DMS 273 treated with DMSO at 0.1 percent for 48 hours (cell line): ENCODE measurements around the gene TP53BP2.

ENCODE experiments used
- DNase-seq: peaks from one replicate; lab custom pipeline; 2025; lab: John Stamatoyannopoulos, UW

The TP53BP2 gene

GRCh38 chr1:223792046-223792445 is 53.7 kb downstream of the TP53BP2 start:
- DNase-seq = no peak

GRCh38 chr1:223788746-223789415 is 56.9 kb downstream of the TP53BP2 start:
- no peak for DNase-seq

DNA sequence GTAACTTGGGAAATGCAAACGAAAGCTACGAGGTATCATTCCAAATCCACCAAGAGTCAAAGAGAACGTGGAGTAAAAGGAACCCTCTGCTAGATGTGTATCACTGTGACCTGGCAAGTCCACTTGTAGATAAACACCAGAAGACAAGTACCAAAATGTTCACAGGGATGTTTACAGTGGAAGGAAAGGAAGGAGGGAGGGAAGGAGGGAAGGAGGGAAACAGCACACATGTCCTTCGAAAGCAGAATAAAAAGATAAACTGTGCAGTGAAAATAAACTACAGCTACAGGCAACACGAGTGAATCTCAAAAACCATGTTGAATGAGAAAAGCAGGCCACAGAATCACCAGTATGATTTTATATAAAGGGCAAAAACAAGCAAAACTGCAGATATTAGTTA is 59.9 kb downstream of the TP53BP2 start:
- DNase-seq = no peak

DNA sequence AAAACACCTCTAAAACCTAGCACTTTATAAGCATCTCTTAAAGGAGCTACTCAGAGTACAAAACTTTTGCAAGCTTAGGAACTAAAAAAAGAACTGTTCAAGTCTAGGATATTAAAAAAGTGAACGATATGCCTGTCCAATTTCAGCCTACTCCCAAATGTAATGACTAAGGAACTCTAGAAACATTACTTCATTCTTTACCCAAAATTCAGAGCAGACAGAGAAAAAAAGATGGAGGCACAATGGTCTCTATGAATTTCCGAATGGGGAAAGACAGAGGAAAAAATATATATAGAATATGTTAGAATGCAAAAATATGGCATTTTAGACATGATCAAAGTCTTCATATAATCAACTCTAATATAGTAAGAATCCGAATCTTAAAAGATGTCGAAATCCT is 61.2 kb downstream of the TP53BP2 start:
- DNase-seq = no peak

GRCh38 chr1:223783676-223784075 is 62.1 kb downstream of the TP53BP2 start:
- DNase-seq = no peak

DNA sequence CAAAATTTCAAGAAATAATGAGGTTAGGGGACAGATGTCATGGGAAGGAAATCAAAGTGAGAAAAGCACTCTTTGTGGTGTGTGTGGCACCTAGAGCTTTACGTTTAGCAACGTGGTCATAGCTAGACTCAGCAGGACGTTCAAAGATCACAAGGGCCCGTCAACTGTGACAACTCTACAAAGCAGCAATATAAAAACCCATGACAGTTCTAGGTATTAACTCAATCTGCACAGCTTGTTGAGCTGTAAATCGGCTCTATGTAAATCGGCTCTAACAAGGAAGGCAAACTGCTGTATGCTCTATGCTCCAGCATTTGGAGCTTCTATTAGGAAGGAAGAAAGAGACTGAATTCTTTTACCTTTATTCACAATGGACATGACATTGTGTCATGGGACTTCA is 64.8 kb downstream of the TP53BP2 start:
- no peak for DNase-seq

- no peak for DNase-seq
These were observed 65.4 kb downstream of the TP53BP2 start for GRCh38 chr1:223780318-223780717.

DNA sequence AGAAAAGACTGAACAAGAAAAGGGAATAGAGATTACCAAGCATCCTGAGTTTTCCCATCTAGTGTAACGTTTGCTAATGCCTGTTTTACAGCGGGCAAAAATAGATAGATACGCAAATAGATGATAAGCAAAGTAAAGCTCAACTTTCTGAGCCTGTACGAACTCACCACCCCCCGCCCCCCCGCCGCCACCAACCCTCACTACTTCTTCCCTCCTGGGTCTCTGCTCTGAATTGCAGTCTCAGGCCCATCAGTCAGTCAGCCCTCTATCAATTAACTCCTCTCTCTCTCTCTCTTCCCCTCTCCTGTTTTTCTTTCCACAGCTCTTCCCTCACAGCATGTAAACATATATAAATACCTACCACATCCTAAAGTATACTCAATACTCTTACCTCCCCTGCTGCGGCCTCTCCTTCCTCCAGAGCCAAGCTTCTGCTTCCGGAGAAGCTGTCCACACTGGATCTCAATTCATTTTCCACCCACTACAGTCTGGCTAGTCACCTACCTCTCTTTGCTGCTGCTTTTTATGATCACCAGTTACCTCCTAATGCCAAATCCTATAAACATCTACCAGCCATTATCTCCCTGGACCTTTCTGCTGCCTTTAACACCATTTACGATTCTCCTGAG is 68.8 kb downstream of the TP53BP2 start:
- DNase-seq = no peak

- DNase-seq = no peak
These were observed 69.5 kb downstream of the TP53BP2 start for GRCh38 chr1:223776075-223776814.

GRCh38 chr1:223775711-223776074 is 70.1 kb downstream of the TP53BP2 start:
- DNase-seq = no peak

DNA sequence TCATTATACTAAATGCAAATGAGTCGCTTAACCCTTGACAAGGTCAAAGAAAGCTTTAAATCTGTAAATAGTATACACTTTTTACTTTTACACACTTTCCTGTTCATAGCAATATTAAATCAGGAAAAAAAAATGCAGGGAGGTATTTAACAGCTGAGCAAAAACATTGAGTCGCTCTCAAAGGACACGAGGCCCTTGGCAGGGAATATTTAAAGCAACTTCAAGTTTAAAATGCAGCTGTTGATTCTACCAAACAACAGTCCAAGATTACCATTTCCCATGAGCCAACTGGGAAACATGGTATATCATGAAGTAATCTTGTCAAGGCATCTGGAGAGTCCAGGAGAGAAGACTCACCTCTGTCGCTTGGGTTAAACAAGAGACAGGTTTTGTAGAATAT is 70.7 kb downstream of the TP53BP2 start:
- DNase-seq = no peak

DNA sequence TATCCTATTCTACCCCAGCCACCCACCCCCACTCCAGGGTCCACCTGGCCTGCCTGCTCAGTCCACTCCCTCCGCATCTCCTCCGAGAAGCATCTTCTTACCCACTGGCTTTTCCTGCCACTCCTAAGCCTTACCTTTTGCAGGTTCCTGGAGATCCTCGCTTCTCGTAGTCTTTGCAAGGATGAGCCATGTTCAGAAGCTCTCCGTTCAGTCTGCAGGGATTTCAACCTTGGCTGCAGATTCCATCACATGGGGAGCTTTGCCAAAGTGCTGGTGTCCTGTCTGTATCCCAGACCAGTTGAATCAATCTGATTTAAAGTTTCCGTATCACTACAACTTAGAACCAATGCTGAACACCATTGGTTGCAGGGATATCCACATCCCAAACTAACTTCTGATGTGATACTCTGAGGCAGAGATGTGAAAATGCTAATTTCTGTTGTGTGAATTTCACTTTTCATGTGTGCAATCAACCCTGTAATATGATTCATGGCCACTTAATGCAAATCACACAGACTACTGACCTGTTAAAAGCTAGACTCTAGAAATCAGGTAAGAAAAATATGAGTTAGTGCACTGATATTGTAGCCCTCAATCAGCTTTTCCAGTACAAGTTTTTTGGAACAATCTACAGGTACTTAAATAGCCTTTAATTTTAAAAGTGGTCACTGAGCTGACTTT is 71.5 kb downstream of the TP53BP2 start:
- DNase-seq = no peak

DNA sequence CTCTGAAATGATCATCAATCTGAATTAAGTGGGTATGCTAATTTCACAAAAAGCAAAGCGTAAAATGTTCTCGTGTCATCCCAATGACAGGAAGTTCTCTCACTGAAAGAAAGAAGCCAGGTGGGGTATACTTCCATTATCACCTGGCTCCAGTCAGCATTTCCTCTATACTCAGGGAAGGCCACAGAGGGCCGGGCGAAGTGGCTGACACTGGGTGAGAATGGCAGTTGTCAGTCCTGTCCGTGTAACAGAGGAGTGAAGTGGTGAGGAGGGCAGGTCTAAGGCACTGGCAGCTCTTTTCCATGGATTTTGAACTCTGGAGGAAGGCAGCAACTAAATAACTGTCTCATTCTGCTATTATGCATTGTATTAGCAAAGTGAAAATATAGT is 73.0 kb downstream of the TP53BP2 start:
- no peak for DNase-seq

GRCh38 chr1:223771814-223772770 is 73.7 kb downstream of the TP53BP2 start:
- DNase-seq = no peak

DNA sequence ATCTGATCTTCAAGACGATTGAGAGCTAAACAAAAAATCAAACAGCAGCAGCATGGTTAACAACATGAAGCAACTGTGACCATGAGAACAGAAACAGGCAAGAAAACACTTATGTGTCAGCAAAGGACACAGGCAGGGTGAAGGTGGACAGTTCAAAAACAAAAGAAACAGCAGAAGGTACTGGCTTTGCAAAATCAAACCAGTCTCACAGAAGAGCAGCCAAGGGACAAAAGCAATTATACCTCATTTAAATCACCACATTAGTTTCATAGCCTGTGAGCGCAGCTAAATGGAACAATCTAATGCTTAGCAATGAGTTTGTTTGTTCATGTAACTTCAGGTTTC is 74.3 kb downstream of the TP53BP2 start:
- no peak for DNase-seq

DNA sequence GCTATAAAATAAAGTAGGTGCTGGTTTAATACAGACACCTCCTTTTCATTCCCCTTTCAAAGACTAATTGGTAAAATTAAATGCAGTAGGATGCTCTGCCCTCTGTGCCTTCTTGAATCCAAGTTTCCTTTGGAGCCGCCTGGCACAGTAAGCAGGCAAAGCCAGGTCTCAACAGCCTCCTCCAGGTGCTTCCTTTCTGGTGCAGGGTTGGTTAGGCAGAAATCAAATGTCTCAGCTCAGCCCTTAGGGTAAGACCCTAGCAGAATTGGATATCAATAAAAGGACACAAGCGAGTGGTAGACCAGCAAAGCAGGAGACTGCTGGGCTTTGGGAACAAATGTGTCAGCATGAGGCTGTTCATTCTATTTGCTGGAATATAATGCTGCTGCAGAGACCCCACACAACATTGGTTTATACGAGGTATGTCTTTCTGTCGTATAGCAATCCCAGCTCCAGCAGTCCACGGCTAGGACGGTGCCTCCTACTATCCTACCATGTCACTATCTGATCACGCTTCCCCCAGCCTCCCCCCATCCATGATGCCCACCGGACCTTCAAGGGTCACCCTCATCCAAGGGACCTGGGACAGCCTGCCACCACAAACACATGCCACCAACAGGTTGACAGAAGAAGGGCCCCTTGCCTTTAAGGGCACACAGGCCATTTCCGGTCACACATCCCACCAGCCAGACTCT is 75.0 kb downstream of the TP53BP2 start:
- DNase-seq = no peak

- no peak for DNase-seq
These were observed 79.9 kb downstream of the TP53BP2 start for GRCh38 chr1:223765719-223766340.

DNA sequence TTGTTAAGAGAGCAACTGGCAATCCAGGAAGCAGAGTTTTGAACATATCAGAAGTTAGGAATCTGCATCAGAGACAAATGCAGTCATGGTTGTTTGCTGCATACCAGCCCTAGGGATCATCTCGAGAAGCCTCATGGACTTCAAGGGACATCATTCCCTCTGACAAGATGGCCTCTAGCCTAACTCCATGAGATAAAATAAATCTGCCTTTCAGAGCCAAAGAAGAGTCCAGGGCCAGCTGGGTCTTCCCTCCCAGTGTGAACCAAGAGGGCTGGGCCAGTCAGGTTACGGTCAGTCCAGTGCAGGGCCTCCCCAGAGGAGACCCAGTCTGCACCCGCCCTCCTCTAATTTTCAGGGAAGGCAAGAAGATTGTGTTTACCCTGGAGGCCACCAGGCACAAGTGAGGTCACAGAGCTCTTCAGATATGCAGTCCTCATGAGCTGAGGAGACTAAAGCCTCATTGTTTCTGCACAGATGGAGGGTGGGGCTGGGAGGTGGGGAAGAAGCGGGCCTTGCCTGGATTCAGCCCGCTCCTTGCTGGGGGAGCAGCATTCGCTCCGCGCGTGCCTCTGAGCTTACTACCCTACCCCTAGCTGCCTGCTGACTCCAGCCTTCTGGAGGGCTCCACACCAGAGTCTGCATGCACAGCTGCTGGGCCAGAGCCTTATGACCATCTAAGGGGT is 80.6 kb downstream of the TP53BP2 start:
- DNase-seq = peak; percentile 26

DNA sequence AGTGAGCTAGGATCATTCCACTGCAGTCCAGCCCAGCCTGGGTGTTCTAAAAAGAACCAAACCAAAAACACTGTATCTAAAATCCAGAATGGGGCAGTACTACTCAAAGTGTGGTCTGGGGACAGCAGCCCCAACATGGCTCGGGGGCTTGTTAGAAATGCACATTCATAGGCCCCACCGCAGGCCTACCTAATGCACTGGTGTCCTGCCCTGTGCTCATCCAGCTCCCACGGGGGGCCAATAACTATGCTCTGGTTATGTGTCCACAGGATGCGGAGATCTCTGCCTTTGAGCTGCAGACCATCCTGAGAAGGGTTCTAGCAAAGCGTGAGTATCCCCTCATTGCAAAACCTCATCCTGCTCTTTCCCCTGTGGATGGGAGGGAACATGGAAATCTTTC is 81.9 kb downstream of the TP53BP2 start:
- DNase-seq = no peak

GRCh38 chr1:223763251-223763650 is 82.5 kb downstream of the TP53BP2 start:
- DNase-seq = no peak
